GM19193 (cell line): ENCODE results near the gene TRIM5.

Source experiments
- POLR2A ChIP-seq: IDR thresholded peaks from 4 replicates; pipeline ENCODE4 v1.6.1; 2011; ENCODE audit not compliant: insufficient read depth, insufficient read length; ENCODE audit errors: extremely low read depth

TRIM5 gene

DNA sequence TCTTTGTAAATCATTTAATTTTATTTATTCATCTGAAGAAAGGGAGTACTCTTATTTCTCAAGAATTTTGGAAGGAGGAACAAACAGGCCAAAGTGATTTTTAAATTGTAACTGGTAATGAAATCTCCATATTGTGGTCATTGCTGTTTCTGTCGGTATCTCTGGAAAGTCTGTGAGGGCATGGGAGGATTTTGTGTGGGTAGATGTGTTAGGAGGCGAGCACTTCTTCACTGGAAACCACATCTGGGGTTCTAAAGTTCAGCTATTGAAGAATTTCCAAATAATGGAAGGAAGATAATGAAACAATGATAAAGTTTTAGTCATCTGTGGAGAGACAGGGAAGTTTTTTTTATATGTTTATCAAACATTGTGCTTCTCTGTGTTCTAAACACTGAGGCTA, 53.5 kb downstream of the TRIM5 start:
- no peak for TF ChIP-seq POLR2A

DNA sequence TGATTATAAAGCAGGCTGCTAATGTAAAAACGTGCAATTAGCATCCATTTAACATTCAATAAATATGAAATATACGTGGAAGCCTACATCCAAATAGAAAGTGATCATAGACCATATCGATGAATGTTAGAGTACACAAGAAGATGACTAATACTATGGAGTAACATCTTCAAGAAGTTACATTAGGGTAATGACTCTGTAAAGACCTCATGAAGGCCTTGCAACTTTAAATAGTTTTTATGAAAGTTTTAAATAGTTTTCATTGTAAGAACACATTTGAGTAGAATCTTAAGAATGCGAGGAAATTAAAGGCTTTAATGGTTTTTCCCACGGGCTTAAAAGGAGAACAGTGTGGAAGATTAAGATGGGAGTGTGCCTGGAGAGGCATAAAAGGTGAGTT, 58.7 kb downstream of the TRIM5 start:
- no peak for TF ChIP-seq POLR2A

DNA sequence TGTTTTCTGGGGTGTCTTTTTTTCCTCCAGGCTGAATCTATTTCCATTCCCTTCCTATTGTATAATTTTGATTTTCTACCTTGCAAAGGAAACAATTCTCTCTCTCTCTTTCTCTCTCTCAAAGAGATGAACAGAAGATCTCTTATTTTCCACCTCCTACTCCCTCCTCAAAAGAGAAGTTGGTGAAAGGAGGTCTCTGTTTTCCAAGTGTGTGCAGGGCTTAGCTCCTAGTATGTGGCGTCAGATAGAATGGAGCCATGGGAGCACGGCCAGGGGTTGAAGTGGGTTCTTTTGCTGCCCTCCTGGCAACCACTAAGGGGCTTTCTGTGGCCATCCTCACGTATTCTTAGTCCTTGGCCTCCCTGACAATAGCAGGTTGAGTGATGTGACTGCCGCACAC, 59.6 kb downstream of the TRIM5 start:
- no peak for TF ChIP-seq POLR2A

DNA sequence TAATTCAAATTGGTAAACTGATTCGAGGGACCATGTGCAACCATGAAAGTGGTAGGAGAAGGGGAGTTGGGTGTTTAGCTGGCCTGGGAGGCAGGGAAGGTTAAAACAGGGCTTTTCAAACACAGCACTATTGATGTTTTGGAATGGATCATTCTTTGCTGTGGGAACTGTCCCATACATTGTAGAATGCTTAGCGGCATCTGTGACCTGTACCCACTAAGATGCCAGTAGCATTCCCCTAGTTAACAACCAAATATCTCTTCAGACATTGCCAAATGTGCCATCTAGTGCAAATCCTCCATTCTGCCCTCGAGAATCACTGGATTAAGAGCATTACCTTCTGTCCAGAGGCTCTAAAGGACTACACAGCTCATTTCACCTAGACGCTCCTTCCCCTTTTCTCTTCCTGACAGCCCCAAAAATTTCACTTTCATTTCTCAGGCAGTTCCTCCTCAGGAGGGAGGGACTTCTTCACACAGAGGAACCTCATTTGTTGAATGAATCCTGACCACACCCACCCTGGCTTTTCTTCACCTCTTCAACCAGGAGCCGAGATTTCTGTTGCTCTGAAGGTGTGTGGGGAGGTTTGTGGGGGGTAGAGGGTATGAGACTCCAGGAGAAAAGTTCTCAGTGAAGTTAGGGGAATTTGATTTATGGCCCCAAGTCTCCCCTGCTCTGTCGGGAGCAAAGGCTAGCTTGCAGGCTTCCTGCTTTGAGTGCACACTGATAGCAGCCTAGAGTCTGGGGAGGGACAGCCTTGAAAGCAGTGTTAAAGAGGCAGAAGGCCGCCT, 60.2 kb downstream of the TRIM5 start, which contains the start of gene TRIM34:
TSS of gene TRIM34 (plus strand) at position 513 of the 791 bp plus-strand sequence. CDS start 7,331 bp downstream, outside the sequence.
- peak; percentile 67 for TF ChIP-seq POLR2A

DNA sequence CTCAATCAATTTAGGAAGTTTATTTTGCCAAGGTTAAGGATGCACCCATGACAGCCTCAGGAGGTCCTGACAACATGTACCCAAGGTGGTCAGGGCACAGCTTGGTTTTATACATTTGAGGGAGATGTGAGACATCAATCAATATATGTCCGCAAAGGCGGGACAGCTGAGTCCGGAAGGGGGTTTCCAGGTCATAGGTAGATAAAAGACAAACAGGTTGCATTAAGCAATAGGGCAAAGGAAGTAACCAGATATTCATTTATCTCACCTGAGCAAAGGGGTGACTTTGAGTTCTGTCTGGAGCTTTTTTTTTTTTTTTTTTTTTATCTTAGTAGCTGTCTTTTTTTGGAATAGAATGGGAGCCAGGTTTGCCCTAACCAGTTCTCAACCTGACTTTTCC, 62.1 kb downstream of the TRIM5 start:
- no peak for TF ChIP-seq POLR2A

DNA sequence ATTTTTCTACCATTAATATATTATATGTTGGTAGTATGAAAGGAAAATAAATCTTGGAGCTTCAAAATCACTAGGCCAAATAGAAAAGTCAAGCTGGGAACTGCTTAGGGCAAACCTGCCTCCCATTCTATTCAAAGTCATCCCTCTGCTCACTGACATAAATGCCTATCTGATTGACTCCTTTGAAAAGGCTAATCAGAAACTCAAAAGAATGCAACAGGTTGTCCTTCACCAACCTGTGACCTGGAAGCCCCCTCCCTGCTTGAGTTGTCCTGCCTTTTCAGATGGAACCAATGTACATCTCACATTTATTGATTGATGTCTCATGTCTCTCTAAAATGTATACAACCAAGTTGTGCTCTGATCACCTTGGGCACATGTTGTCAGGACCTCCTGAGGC, 63.3 kb downstream of the TRIM5 start:
- no peak for TF ChIP-seq POLR2A

DNA sequence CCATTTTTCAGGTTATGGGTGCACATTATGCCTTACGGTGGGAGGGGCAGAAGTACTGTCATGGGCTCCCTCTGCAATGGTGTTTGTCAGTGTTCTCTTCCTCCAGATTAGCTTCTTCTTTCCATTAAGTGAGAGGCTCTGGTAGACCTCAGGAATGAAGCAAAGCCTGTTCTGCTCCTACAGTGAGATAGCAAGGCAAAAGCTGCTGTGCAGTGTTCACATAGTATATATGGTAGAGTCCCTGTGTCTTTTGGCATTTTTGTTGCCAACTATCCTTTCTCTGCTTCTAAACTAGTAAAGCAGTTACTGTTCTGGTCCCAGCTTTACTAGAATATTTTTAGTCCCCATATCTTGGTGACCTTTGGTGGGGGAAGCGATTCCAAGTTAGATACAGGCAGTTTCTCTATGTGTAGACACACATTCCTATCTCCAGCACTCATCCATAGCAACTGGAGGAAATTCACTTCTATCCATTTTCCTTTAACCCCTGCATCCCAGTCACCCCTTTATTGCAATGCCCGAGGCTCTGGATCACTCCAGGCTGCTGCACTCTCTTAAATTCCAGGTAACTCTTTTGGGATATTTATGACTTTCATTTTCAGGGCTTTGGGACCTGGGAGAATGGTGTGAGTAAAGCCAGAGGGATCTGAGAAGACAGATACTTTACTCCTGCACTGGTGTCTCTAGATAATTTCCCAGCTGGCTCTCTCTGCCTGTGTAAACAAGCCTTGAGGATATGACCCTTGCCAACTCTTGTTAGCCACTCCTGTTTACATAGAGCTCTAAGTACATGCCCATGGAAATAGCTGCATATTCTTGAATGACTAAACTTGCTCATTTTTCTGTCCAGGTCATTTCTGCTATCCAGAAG, 64.0 kb downstream of the TRIM5 start:
- no peak for TF ChIP-seq POLR2A

DNA sequence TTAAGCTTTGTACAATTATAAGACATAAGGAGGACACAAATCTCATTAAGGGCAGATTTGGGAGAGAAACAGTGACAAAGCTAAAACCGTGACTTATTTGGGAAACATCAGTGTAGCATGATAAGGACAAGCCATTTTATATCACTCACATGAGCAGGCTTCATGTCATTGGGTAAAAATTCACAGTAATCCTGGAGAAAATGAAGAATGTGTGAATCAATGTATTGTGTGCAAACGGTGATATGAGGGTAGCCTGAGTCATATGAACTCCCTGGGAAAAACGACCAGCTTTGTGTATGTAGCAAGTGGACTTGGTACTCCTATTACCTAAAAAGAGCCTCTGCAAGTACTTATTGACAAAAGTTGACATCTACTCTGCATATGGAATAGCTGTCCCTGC, 66.1 kb downstream of the TRIM5 start:
- no peak for TF ChIP-seq POLR2A
